ENCODE results near the gene SH3BGRL3. TPM values are rescaled to one million over a fixed set of nuclear protein-coding genes. Genes with fewer than 3 reads are reported as not detected.

The SH3BGRL3 gene
- total RNA-seq, 4 donors from 2014 or later, result 52.7 to 81.7 (median 59.8) TPM

DNA sequence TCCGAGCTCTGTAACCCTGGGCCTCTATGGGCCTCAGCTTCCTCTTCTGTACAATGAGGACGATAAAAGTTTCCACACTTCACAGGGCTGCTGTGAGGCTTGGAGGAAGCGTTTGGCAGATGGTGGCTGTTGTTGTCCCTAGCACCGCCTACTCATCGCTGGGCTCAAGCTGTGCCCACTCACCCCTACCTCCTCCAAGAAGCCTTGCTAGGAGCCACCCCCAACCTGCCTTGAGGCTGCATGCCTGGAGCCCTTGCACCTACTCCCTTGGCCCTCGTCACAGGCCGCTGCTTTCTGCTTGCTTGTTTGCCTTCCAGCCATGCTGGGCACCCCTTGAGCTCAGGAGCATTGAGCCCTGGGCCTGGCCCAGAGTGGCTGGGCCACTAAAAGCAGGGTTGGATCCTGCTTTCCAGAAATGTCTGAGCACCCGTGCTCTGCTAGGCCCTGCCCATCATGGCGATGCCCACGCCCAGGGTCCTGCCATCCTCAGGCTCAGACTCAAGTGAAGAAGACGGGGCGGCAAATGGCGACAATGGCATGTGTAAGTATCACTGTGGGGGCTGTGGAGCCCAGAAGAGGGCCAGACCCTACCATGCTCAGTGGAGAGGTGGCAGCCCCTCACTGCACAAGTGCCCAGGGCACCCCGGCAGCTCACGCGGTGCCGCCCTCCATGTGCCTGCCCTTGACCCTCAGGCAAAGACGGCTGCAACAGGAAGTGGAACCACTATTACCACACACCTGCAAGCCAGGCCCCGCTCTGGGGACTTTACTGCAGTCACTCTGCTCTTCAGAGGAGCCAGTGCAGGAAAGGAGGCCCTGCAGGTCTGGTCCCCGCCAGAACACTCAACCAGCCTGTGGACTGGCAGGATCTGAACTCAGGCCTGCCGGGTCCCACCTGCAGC is 9.5 kb downstream of the SH3BGRL3 start:
- H3K9me3 ChIP-seq, result no peaks in the 10 kb centered on the region
- H3K4me1 ChIP-seq, result peaks cover 26 to 67% (median 61%) of the 10 kb centered on the region in 4 donors
- no peak for DNase-seq (ENCODE audit: extremely low spot score)
- H3K27ac ChIP-seq (replicated peaks in 1 of 4), result peak overlapping the region; percentile 29 to 98 (median 47)
- H3K4me3 ChIP-seq, result no peak overlapping the region
- peaks cover 0 to 7% (median 0%) of the 10 kb centered on the region in 4 donors for H3K36me3 ChIP-seq
- TF ChIP-seq POLR2AphosphoS5 (IDR thresholded peaks at IDR 0.05) (no peak), EP300 (IDR thresholded peaks at IDR 0.05) (no peak), POLR2A (IDR thresholded peaks at IDR 0.05; ENCODE audit: low read depth) (no peak)
- TF ChIP-seq, protein P1, sequence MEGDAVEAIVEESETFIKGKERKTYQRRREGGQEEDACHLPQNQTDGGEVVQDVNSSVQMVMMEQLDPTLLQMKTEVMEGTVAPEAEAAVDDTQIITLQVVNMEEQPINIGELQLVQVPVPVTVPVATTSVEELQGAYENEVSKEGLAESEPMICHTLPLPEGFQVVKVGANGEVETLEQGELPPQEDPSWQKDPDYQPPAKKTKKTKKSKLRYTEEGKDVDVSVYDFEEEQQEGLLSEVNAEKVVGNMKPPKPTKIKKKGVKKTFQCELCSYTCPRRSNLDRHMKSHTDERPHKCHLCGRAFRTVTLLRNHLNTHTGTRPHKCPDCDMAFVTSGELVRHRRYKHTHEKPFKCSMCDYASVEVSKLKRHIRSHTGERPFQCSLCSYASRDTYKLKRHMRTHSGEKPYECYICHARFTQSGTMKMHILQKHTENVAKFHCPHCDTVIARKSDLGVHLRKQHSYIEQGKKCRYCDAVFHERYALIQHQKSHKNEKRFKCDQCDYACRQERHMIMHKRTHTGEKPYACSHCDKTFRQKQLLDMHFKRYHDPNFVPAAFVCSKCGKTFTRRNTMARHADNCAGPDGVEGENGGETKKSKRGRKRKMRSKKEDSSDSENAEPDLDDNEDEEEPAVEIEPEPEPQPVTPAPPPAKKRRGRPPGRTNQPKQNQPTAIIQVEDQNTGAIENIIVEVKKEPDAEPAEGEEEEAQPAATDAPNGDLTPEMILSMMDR (IDR thresholded peaks at IDR 0.05), result no peak
- no peaks in the 10 kb centered on the region for H3K27me3 ChIP-seq
- intact Hi-C loops (cut with DNase I), result no loop called here
- WGBS, result 81% methylated on average over 16 of the region's 21 CpGs

DNA sequence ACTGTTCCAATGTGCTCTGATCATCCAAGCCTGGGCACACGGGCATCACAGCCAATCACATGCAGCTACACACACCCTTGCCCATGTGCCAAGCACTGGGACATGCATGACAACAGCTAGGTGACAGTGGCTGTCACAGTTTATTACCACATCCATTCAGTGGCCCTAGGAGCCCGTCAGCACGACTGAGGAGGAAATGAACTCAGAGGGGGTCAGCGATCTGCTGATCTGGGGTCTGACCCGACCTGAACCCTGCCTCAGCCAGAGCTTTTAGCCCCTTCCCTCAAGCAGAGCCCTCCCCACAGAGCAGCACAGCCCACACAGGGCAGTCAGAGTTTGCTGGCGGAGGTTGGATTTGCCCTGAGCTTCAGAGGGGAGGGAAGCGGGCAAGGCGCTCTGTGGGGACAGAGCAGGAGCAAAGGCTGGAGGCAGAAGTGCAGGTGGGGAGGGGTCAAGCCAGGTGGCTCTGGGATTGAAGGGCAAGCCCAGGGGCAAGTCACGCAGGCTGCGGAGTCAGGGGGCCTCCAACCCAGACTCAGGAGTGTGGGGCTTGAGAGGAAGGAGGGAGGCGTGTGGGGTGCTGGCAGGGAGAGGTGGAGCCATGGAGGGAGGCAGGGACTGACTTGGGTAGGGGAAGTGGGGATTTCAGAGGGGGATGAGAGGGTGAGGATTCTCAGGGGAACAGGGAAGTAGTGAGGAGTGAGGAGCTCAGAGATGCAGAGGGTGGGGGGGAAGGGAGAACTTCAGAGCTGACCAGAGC is 10.4 kb downstream of the SH3BGRL3 start:
- no peak for DNase-seq (ENCODE audit: extremely low spot score)
- no peak for TF ChIP-seq EP300 (IDR thresholded peaks at IDR 0.05)
- TF ChIP-seq POLR2AphosphoS5 (IDR thresholded peaks at IDR 0.05), result no peak
- TF ChIP-seq, protein P1 (IDR thresholded peaks at IDR 0.05), result no peak
- TF ChIP-seq POLR2A (IDR thresholded peaks at IDR 0.05; ENCODE audit: low read depth), result no peak
- Histone ChIP-seq H3K4me3 (no peak overlapping the region), H3K36me3 (peaks cover 0 to 7% (median 0%) of the 10 kb centered on the region in 4 donors), H3K4me1 (peaks cover 17 to 58% (median 52%) of the 10 kb centered on the region in 4 donors), H3K27me3 (no peaks in the 10 kb centered on the region), H3K9me3 (no peaks in the 10 kb centered on the region), H3K27ac (replicated peaks in 1 of 4) (peak overlapping the region; percentile 49 to 62 (median 55))
- 72% methylated on average over 11 of the region's 11 CpGs for WGBS
- intact Hi-C loops (cut with DNase I), result no loop called here

DNA sequence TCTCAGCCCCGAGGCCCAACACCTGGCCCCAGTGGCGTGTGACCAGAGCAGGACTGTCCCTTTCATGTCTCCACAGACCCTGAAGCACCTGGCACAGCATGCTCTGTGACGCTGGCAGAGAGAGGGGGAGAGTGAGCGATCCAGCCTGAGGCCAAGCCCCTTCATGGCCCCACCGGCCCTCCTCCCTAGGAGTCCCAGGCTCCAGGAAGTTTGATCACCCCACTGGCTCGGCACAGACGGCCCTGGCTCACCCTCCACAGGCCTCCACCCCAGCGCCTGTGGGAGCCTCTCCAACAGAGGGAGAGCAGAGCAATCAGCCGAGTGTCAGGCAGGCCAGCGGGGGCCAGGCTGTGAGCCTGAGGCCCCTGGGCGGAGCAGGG is 11.0 kb downstream of the SH3BGRL3 start:
- Histone ChIP-seq H3K4me1 (peaks cover 12 to 52% (median 47%) of the 10 kb centered on the region in 4 donors), H3K27me3 (no peaks in the 10 kb centered on the region), H3K4me3 (no peak overlapping the region), H3K36me3 (peaks cover 0 to 10% (median 0%) of the 10 kb centered on the region in 4 donors), H3K27ac (replicated peaks in 1 of 4) (peak overlapping the region; percentile 49 to 62 (median 55)), H3K9me3 (no peaks in the 10 kb centered on the region)
- 60% methylated on average over 9 of the region's 11 CpGs for WGBS
- no peak for TF ChIP-seq POLR2AphosphoS5 (IDR thresholded peaks at IDR 0.05)
- TF ChIP-seq, protein P1 (IDR thresholded peaks at IDR 0.05), result no peak
- intact Hi-C loops (cut with DNase I), result no loop called here
- no peak for DNase-seq (ENCODE audit: extremely low spot score)

DNA sequence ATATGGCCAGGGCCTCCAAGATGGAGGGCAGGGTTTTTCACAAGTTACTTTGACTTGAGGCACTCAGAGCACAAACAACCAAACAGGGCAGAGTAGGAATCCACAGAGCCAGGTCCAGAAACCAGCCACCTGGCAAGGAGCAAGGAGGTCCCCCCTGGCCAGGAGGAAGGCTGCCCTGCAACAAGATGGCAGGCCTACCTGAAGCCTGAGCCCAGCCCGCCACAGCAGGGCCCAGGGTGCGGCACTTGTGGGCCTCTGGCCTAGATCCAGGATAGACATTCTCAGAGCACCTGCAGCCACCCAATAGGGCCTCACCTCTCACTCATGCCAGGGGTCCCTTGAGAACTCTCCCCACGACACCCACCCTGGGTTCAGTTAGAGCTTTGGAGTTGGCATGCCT is 11.5 kb downstream of the SH3BGRL3 start:
- H3K27ac ChIP-seq (replicated peaks in 1 of 4), result peak overlapping the region; percentile 49 to 62 (median 55)
- no peak for DNase-seq (ENCODE audit: extremely low spot score)
- no peak for TF ChIP-seq POLR2AphosphoS5 (IDR thresholded peaks at IDR 0.05)
- no peak for TF ChIP-seq EP300 (IDR thresholded peaks at IDR 0.05)
- no peak for TF ChIP-seq POLR2A (IDR thresholded peaks at IDR 0.05; ENCODE audit: low read depth)
- TF ChIP-seq, protein P1 (IDR thresholded peaks at IDR 0.05), result no peak
- intact Hi-C loops (cut with DNase I), result no loop called here
- peaks cover 0 to 15% (median 1%) of the 10 kb centered on the region in 4 donors for H3K36me3 ChIP-seq
- H3K4me1 ChIP-seq, result peaks cover 11 to 46% (median 42%) of the 10 kb centered on the region in 4 donors
- H3K4me3 ChIP-seq, result no peak overlapping the region
- H3K9me3 ChIP-seq, result no peaks in the 10 kb centered on the region
- no peaks in the 10 kb centered on the region for H3K27me3 ChIP-seq
- WGBS, result 87% methylated on average over 3 of the region's 3 CpGs

Data from esophagus muscularis mucosa (tissue), 4 donors.